WI38 (cell line): ENCODE data around the gene STAM.

Source experiments
- H3K4me3 ChIP-seq: 2 replicates; pipeline ENCODE4 v1.5.1; 2011; ENCODE audit warnings: low read depth, mild to moderate bottlenecking, control low read depth, low read length
- TF ChIP-seq, protein P1 (sequence below): IDR thresholded peaks from 2 replicates; pipeline ENCODE4 v1.5.1; 2012; ENCODE audit warnings: low read depth, mild to moderate bottlenecking, control low read depth, low read length

STAM gene

GRCh38 chr10:17633353-17633752 lies 10.6 kb upstream of the STAM start:
- no peak overlapping the region for H3K4me3 ChIP-seq
- TF ChIP-seq, protein P1, sequence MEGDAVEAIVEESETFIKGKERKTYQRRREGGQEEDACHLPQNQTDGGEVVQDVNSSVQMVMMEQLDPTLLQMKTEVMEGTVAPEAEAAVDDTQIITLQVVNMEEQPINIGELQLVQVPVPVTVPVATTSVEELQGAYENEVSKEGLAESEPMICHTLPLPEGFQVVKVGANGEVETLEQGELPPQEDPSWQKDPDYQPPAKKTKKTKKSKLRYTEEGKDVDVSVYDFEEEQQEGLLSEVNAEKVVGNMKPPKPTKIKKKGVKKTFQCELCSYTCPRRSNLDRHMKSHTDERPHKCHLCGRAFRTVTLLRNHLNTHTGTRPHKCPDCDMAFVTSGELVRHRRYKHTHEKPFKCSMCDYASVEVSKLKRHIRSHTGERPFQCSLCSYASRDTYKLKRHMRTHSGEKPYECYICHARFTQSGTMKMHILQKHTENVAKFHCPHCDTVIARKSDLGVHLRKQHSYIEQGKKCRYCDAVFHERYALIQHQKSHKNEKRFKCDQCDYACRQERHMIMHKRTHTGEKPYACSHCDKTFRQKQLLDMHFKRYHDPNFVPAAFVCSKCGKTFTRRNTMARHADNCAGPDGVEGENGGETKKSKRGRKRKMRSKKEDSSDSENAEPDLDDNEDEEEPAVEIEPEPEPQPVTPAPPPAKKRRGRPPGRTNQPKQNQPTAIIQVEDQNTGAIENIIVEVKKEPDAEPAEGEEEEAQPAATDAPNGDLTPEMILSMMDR, result no peak

DNA sequence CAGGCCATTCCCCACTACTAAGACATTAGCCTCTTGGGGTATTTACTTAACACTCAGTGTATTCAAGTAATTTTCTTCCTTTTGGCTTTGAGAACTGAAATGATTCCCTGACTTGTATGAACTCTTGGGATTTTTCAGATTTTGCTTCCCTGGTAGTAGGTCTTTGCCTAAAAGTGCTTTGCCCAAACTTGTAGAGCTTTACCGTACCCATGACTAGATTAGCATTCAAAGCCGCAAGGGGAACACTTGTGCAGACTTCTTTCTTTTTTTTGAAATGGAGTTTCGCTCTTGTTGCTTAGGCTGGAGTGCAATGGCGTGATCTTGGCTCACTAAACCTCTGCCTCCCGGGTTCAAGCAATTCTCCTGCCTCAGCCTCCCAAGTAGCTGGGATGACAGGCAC lies 6.1 kb upstream of the STAM start:
- TF ChIP-seq, protein P1, result no peak
- H3K4me3 ChIP-seq, result no peak overlapping the region

- no peak overlapping the region for H3K4me3 ChIP-seq
- TF ChIP-seq, protein P1, result no peak
Measured at GRCh38 chr10:17640331-17640816, 3.6 kb upstream of the STAM start.

DNA sequence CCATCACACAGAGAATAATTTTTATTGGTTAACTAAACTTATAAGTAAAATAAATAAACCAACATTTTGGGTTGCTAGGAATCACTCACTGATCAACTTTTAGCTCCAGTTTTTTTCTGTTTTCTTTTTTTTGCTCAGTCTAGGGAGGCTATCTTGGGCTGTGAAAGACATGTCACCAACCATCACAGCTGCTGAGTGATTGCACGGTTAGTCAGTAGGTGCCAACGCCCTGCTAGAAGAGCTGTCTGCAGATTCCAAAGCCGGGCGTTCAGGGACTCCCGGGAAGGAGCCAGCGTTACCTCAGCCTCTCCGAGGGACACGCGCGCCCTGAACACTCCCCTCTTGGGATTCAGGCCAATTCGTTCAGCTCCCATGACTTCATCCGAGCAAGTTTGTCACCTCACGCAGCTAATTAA lies 604 bp upstream of the STAM start:
- H3K4me3 ChIP-seq, result peak overlapping the region; percentile 87

DNA sequence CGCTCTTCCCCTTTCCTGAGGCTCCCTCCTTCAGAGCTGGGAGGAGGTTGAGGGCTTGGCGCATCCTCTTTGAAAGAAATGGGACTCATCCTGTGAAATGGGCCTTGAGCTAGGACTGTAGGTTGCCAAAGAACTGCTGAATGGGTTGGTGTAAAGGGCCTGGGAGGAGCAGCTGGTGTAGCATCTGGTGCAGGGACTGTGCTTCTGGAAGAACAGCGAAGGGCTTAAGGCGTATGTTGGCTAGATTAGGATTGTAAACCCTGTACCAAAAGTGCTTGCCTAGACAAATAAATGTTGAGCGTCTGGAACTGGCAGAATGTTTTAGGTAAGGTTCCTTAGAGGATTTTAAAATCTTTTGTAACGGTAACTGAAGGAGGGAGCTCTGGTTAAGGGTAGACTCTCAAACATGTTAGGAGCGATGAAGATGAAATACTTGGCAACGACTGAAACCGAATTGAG lies 563 bp downstream of the STAM start:
- TF ChIP-seq, protein P1, result no peak
- H3K4me3 ChIP-seq, result peak overlapping the region; percentile 87

More for the DNA sequence above, 604 bp upstream of the STAM start:
- TF ChIP-seq, protein P1, result no peak

DNA sequence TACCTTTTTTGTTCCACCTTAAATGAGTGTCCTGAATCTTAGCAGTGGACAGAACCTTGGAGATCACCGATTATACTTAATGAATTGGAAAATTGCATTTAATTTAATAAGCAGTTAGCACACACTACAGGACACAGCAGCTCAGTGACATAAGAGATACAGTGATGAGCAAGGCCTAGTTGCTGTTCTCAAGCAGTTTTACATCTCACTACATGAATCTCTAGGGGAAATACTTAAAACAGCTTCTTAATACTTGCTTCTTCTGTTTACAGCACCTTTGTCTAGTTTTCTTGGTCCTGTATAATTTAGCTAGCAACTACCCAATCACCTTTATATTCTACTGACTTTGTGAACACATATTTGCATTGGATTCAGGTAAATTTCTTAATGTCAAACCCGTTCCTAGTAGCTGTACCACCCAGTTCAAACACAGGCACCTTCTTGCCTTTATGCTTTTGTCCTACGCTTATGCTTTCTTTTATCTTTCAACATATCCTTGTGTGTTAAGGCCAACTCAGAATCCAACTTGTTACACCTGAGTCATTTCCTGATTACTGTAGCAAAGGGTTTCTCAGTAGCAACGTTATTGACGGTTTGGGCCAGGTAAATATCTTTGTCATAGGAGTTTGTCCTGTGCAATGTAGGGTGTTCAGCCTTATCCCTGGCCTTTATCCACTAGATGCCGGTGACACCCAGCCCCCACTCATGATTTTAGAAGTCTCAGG lies 1.8 kb downstream of the STAM start:
- TF ChIP-seq, protein P1, result no peak
- H3K4me3 ChIP-seq, result peak overlapping the region; percentile 87

- H3K4me3 ChIP-seq, result no peak overlapping the region
Measured at GRCh38 chr10:17647326-17647725, 3.4 kb downstream of the STAM start.

More at GRCh38 chr10:17647326-17647725, 3.4 kb downstream of the STAM start:
- TF ChIP-seq, protein P1, result no peak
